Activated B cell treated with CpG ODN at 0.5 μM for 24 hours (primary cell): ENCODE data around the gene AEBP2. TPM values are rescaled to one million over a fixed set of nuclear protein-coding genes. Genes with fewer than 3 reads are reported as not detected.

Experiments
- ATAC-seq: fragments of 200-7000 bp; cut with Tn5 transposase; one replicate; pipeline ENCODE4 v1.10.0; 2021; ENCODE audit warnings: low read depth, mild to moderate bottlenecking, moderate library complexity
- CTCF ChIA-PET: fragments of 350-600 bp; sonication (Branson Sonifier 250); formaldehyde crosslinking; loops from one replicate; lab custom pipeline; 2021; ENCODE audit warnings: antibody characterized with exemption; lab: Charles Lee
- POLR2A ChIA-PET: fragments of 350-600 bp; sonication (Branson Sonifier 250); formaldehyde crosslinking; loops from one replicate; lab custom pipeline; 2021; ENCODE audit warnings: antibody characterized with exemption; lab: Charles Lee
- DNase-seq: peaks from one replicate; pipeline ENCODE4 v3.0.0; 2022
- H3K27ac Mint-ChIP-seq: one replicate; pipeline ENCODE4 v1.8.0; 2020; ENCODE audit warnings: mixed read lengths
- H3K27me3 Mint-ChIP-seq: one replicate; pipeline ENCODE4 v1.8.0; 2021; ENCODE audit warnings: mixed read lengths
- H3K36me3 Mint-ChIP-seq: one replicate; pipeline ENCODE4 v1.8.0; 2021; ENCODE audit warnings: low read depth, mixed read lengths
- H3K4me1 Mint-ChIP-seq: one replicate; pipeline ENCODE4 v1.8.0; 2021; ENCODE audit warnings: mixed read lengths
- H3K4me3 Mint-ChIP-seq: one replicate; pipeline ENCODE4 v1.8.0; 2020; ENCODE audit warnings: mild to moderate bottlenecking, mixed read lengths
- H3K9me3 Mint-ChIP-seq: one replicate; pipeline ENCODE4 v1.8.0; 2020; ENCODE audit warnings: mixed read lengths
- CTCF ChIP-seq: fragments of 200-600 bp; IDR thresholded peaks from one replicate; pipeline ENCODE4 v1.8.0; 2022; ENCODE audit warnings: antibody characterized with exemption, mild to moderate bottlenecking
- intact Hi-C: fragments of 100-400 bp; cut with micrococcal nuclease; formaldehyde crosslinking; loops from one replicate; pipeline ENCODE4 v1.15.1; 2024
- total RNA-seq: library from RNA; stranded (reverse); gene quantifications from 2 replicates; pipeline ENCODE4 v1.2.3, GENCODE V29; 2022

The AEBP2 gene
- total RNA-seq, 1 donor from 2014 or later = 51.0 TPM

GRCh38 chr12:19444097-19444496 is 4.8 kb downstream of the AEBP2 start:
- peaks cover 66% of the 10 kb centered on the region for H3K4me1 Mint-ChIP-seq
- intact Hi-C loops = loop anchor here (5.0 kb wide), 2 partner anchors 38 to 1993 kb away; partner anchors contain the start of gene PYROXD1
- ATAC-seq (no peak), DNase-seq (no peak)
- H3K4me3 Mint-ChIP-seq = no peak overlapping the region
- H3K27ac Mint-ChIP-seq = no peak overlapping the region
- no peak for TF ChIP-seq CTCF
- no peaks in the 10 kb centered on the region for H3K27me3 Mint-ChIP-seq
- ChIA-PET POLR2A (no interaction called here), CTCF (no interaction called here)
- no peaks in the 10 kb centered on the region for H3K9me3 Mint-ChIP-seq
- H3K36me3 Mint-ChIP-seq = peaks cover 36% of the 10 kb centered on the region

GRCh38 chr12:19447386-19447785 is 8.1 kb downstream of the AEBP2 start:
- H3K27ac Mint-ChIP-seq = no peak overlapping the region

GRCh38 chr12:19449814-19450213 is 10.5 kb downstream of the AEBP2 start:
- POLR2A ChIA-PET = interaction anchor here (0.6 to 0.8 kb wide), 2 partner anchors 10 to 146 kb away, joined by 3 to 4 read pairs; no protein-coding TSS in a partner anchor
- Mint-ChIP-seq H3K27ac (no peak overlapping the region), H3K4me1 (peaks cover 64% of the 10 kb centered on the region), H3K4me3 (no peak overlapping the region), H3K36me3 (peaks cover 18% of the 10 kb centered on the region), H3K27me3 (no peaks in the 10 kb centered on the region), H3K9me3 (no peaks in the 10 kb centered on the region)
- TF ChIP-seq CTCF = no peak
- DNase-seq (no peak), ATAC-seq (no peak)
- CTCF ChIA-PET = no interaction called here
- intact Hi-C loops = no loop called here

More at GRCh38 chr12:19447386-19447785, 8.1 kb downstream of the AEBP2 start:
- Mint-ChIP-seq H3K4me1 (peaks cover 74% of the 10 kb centered on the region), H3K9me3 (no peaks in the 10 kb centered on the region), H3K4me3 (no peak overlapping the region), H3K36me3 (peaks cover 24% of the 10 kb centered on the region), H3K27me3 (no peaks in the 10 kb centered on the region)
- ChIA-PET CTCF (no interaction called here), POLR2A (no interaction called here)
- TF ChIP-seq CTCF = no peak
- no peak for DNase-seq
- intact Hi-C loops = no loop called here
- no peak for ATAC-seq

GRCh38 chr12:19450362-19450761 is 11.1 kb downstream of the AEBP2 start:
- intact Hi-C loops = no loop called here
- ATAC-seq = no peak
- no peak overlapping the region for H3K4me3 Mint-ChIP-seq
- no peak overlapping the region for H3K27ac Mint-ChIP-seq
- CTCF ChIA-PET = no interaction called here
- peaks cover 16% of the 10 kb centered on the region for H3K36me3 Mint-ChIP-seq
- H3K4me1 Mint-ChIP-seq = peaks cover 64% of the 10 kb centered on the region
- TF ChIP-seq CTCF = no peak
- POLR2A ChIA-PET = interaction anchor here (0.6 to 0.8 kb wide), 2 partner anchors 10 to 147 kb away, joined by 3 to 4 read pairs; no protein-coding TSS in a partner anchor
- no peak for DNase-seq
- no peaks in the 10 kb centered on the region for H3K9me3 Mint-ChIP-seq
- H3K27me3 Mint-ChIP-seq = no peaks in the 10 kb centered on the region

- Mint-ChIP-seq H3K9me3 (no peaks in the 10 kb centered on the region), H3K27ac (no peak overlapping the region), H3K4me1 (peaks cover 64% of the 10 kb centered on the region), H3K4me3 (no peak overlapping the region), H3K27me3 (no peaks in the 10 kb centered on the region), H3K36me3 (peaks cover 15% of the 10 kb centered on the region)
- TF ChIP-seq CTCF = no peak
- intact Hi-C loops = loop anchor here (1.0 kb wide), 1 partner anchor 48 kb away; no protein-coding TSS in a partner anchor
- ChIA-PET POLR2A (no interaction called here), CTCF (no interaction called here)
- no peak for ATAC-seq
- no peak for DNase-seq
These were observed 11.9 kb downstream of the AEBP2 start for GRCh38 chr12:19451196-19451595.
